MM.1S (cell line): ENCODE results near the gene ACVR1.

ENCODE experiments used
- DNase-seq: peaks from one replicate; pipeline ENCODE4 v3.0.0-alpha.2; 2015
- H2AFZ ChIP-seq: fragments of 300-600 bp; sonication (generic); 2 replicates; pipeline ENCODE4 v1.6.0; 2016; ENCODE audit warnings: antibody characterized with exemption, low read length
- H3F3A ChIP-seq: fragments of 300-600 bp; sonication (generic); 2 replicates; pipeline ENCODE4 v1.6.1; 2016; ENCODE audit warnings: mild to moderate bottlenecking, antibody characterized with exemption, low read length, moderate library complexity, mixed read lengths; ENCODE audit not compliant: insufficient read depth
- H3K27ac ChIP-seq: fragments of 300-600 bp; sonication (generic); 2 replicates; pipeline ENCODE4 v1.5.1; 2016; ENCODE audit warnings: mild to moderate bottlenecking, low read length
- H3K27me3 ChIP-seq: fragments of 300-600 bp; sonication (generic); replicated peaks from 2 replicates; pipeline ENCODE4 v1.6.0; 2016; ENCODE audit warnings: low read length; ENCODE audit not compliant: insufficient read depth
- H3K36me3 ChIP-seq: fragments of 300-600 bp; sonication (generic); replicated peaks from 2 replicates; pipeline ENCODE4 v1.6.1; 2016; ENCODE audit warnings: mild to moderate bottlenecking, low read length, mixed read lengths; ENCODE audit not compliant: insufficient read depth
- H3K4me1 ChIP-seq: fragments of 300-600 bp; sonication (generic); 2 replicates; pipeline ENCODE4 v1.6.1; 2016; ENCODE audit warnings: low read length, mixed read lengths
- H3K4me2 ChIP-seq: fragments of 300-600 bp; sonication (generic); 2 replicates; pipeline ENCODE4 v1.6.0; 2016; ENCODE audit warnings: low read depth, low read length
- H3K4me3 ChIP-seq: fragments of 300-600 bp; sonication (generic); 2 replicates; pipeline ENCODE4 v1.5.1; 2016; ENCODE audit warnings: low read length, mixed read lengths
- H3K79me2 ChIP-seq: fragments of 300-600 bp; sonication (generic); 2 replicates; pipeline ENCODE4 v1.6.1; 2016; ENCODE audit warnings: mixed run types, low read length, mixed read lengths
- H3K9ac ChIP-seq: fragments of 300-600 bp; sonication (generic); 2 replicates; pipeline ENCODE4 v1.6.1; 2016; ENCODE audit warnings: low read length, mixed read lengths
- H3K9me2 ChIP-seq: fragments of 300-600 bp; sonication (generic); replicated peaks from 2 replicates; pipeline ENCODE4 v1.6.1; 2016; ENCODE audit warnings: mild to moderate bottlenecking, low read length, mixed read lengths; ENCODE audit not compliant: insufficient read depth
- H3K9me3 ChIP-seq: fragments of 300-600 bp; sonication (generic); replicated peaks from 2 replicates; pipeline ENCODE4 v1.6.1; 2016; ENCODE audit warnings: mild to moderate bottlenecking, low read length, mixed read lengths; ENCODE audit not compliant: insufficient read depth
- H4K20me1 ChIP-seq: fragments of 300-600 bp; sonication (generic); 2 replicates; pipeline ENCODE4 v1.6.1; 2016; ENCODE audit warnings: mild to moderate bottlenecking, low read length, moderate library complexity, mixed read lengths; ENCODE audit not compliant: insufficient read depth
- EZH2 ChIP-seq: fragments of 300-600 bp; sonication (generic); optimal IDR thresholded peaks from 2 replicates; pipeline ENCODE3; 2017; ENCODE audit warnings: low read depth, mild to moderate bottlenecking, antibody characterized with exemption, low read length, mixed read lengths
- EZH2phosphoT487 ChIP-seq: fragments of 300-600 bp; sonication (generic); IDR thresholded peaks from 2 replicates; pipeline ENCODE4 v1.6.1; 2018; ENCODE audit warnings: antibody characterized with exemption, low read length
- TF ChIP-seq, protein P1 (sequence below): fragments of 300-600 bp; sonication (generic); IDR thresholded peaks from 2 replicates; pipeline ENCODE4 v1.5.1; 2016; ENCODE audit warnings: antibody characterized with exemption, low read length, mixed read lengths

Gene ACVR1

DNA sequence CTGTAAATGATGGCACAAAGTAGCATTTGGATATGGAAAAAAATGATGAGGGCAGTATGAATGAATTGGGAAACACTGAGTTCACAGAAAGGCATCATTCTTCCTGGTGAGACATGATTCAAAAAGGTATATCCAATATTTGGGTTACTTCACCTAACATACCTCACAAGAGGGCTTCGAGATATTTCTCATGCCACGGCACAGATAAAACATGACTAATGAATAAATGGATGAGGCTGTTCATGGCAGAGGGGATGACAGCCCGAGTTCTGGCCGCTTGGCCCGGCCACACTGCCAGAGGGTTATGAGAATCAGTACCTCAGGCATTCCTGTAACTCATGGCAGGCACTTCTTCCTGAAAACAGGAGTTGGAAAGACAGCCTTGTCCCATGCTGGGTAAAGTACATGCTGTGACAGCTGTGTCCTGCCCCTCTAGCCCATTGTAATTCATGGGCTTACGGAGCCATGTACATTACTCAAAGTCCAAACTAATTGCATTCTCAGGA is 131.5 kb downstream of the ACVR1 start:
- DNase-seq, result no peak
- no peaks in the 10 kb centered on the region for H3K36me3 ChIP-seq

DNA sequence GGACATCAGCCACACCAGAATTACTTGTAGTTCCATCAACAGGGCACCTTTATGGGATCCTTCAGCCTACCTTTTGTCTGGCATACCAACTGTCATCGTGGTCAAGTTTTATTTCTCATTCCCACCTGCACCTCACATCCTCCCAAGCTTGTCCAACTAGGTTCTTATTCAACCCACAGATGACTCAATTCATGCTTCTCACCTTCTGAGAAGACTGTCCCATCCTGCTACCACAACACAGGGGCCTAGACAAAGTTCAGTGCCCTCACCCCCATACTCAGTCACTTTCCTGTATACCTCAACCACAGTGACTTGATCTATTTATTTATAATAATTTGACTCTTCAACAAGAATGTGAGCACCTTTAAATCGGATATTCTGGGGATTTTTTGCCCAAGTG is 133.1 kb downstream of the ACVR1 start:
- Histone ChIP-seq H3K79me2 (no peaks in the 10 kb centered on the region), H3K4me3 (no peak overlapping the region), H3K36me3 (no peaks in the 10 kb centered on the region), H4K20me1 (no peaks in the 10 kb centered on the region), H3K9ac (no peak overlapping the region), H3K9me3 (no peaks in the 10 kb centered on the region), H3F3A (no peaks in the 10 kb centered on the region), H3K27me3 (no peaks in the 10 kb centered on the region), H3K4me2 (no peak overlapping the region), H3K4me1 (peaks cover 8% of the 10 kb centered on the region), H3K27ac (no peak overlapping the region), H3K9me2 (no peaks in the 10 kb centered on the region), H2AFZ (no peak overlapping the region)
- DNase-seq, result no peak
- TF ChIP-seq EZH2phosphoT487 (no peak), EZH2 (no peak)
- TF ChIP-seq, protein P1, sequence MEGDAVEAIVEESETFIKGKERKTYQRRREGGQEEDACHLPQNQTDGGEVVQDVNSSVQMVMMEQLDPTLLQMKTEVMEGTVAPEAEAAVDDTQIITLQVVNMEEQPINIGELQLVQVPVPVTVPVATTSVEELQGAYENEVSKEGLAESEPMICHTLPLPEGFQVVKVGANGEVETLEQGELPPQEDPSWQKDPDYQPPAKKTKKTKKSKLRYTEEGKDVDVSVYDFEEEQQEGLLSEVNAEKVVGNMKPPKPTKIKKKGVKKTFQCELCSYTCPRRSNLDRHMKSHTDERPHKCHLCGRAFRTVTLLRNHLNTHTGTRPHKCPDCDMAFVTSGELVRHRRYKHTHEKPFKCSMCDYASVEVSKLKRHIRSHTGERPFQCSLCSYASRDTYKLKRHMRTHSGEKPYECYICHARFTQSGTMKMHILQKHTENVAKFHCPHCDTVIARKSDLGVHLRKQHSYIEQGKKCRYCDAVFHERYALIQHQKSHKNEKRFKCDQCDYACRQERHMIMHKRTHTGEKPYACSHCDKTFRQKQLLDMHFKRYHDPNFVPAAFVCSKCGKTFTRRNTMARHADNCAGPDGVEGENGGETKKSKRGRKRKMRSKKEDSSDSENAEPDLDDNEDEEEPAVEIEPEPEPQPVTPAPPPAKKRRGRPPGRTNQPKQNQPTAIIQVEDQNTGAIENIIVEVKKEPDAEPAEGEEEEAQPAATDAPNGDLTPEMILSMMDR, result no peak

More for the DNA sequence above, 131.5 kb downstream of the ACVR1 start:
- Histone ChIP-seq H4K20me1 (no peaks in the 10 kb centered on the region), H3K4me2 (no peak overlapping the region), H3K9ac (no peak overlapping the region), H3K9me3 (no peaks in the 10 kb centered on the region), H3K79me2 (no peaks in the 10 kb centered on the region), H3K9me2 (no peaks in the 10 kb centered on the region), H2AFZ (no peak overlapping the region), H3K4me1 (no peaks in the 10 kb centered on the region), H3K27me3 (no peaks in the 10 kb centered on the region), H3K27ac (no peak overlapping the region), H3F3A (no peaks in the 10 kb centered on the region), H3K4me3 (no peak overlapping the region)
- TF ChIP-seq, protein P1, result no peak
- TF ChIP-seq EZH2phosphoT487 (no peak), EZH2 (no peak)

DNA sequence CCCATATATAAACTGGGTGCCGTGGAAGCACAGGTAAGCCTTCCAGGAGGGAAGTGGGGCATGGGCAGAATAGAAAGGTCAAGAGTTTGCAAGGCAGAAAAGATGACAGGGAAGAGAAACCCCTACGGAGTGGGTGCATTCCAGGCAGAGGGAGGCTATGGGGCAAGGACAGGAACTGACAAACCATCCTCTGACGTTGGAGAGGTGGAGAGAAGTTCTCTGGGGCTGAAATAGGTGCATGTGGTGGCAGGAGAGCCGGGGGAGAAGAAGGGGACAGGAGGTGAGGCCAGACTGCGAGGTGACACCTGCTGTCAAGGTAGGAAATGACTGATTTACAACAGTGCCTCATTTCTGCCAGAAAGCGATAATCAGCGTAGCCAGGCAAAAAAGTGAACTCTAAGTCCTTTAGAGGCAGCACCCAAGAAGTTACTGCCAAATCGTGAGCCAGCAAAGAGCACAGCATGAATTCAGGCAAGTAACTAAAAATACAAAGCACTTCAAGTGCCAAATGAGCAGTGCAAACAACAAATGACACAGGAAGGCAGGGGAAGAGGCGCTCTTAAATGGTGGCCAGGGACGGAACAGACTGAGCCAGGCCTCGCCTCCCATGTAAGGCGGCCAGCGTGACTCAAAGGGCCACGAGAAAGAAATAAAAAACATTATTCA is 134.2 kb downstream of the ACVR1 start:
- no peak overlapping the region for H3K9ac ChIP-seq
- H3K9me3 ChIP-seq, result no peaks in the 10 kb centered on the region
- no peak overlapping the region for H3K4me2 ChIP-seq
- no peak overlapping the region for H3K4me3 ChIP-seq
- no peaks in the 10 kb centered on the region for H4K20me1 ChIP-seq
- TF ChIP-seq EZH2 (no peak), EZH2phosphoT487 (no peak)
- TF ChIP-seq, protein P1, result no peak
- peaks cover 8% of the 10 kb centered on the region for H3K4me1 ChIP-seq
- no peaks in the 10 kb centered on the region for H3K9me2 ChIP-seq
- no peak overlapping the region for H3K27ac ChIP-seq
- no peaks in the 10 kb centered on the region for H3K36me3 ChIP-seq
- no peaks in the 10 kb centered on the region for H3K79me2 ChIP-seq
- no peaks in the 10 kb centered on the region for H3K27me3 ChIP-seq
- no peaks in the 10 kb centered on the region for H3F3A ChIP-seq
- H2AFZ ChIP-seq, result no peak overlapping the region
- DNase-seq, result no peak
